Effector memory CD4-positive, alpha-beta T cell (primary cell): Measurements from ENCODE around the gene PARD3B.

Experiments used
- DNase-seq, 3 donors: peaks; one replicate each; pipeline ENCODE4 v3.0.0-alpha.2; 2020
- H3K27ac ChIP-seq: 2 replicates; pipeline ENCODE4 v1.7.0; 2013; ENCODE audit warnings: mild to moderate bottlenecking, low read length, moderate library complexity; ENCODE audit not compliant: insufficient read depth, poor library complexity, severe bottlenecking
- H3K27me3 ChIP-seq: replicated peaks from 2 replicates; pipeline ENCODE4 v1.7.0; 2013; ENCODE audit warnings: mild to moderate bottlenecking, low read length; ENCODE audit not compliant: insufficient read depth, control insufficient read depth, poor library complexity, severe bottlenecking
- H3K36me3 ChIP-seq: 2 replicates; pipeline ENCODE4 v1.7.0; 2013; ENCODE audit warnings: mild to moderate bottlenecking, low read length, moderate library complexity; ENCODE audit not compliant: control insufficient read depth, insufficient read depth
- H3K4me1 ChIP-seq: 2 replicates; pipeline ENCODE4 v1.7.0; 2013; ENCODE audit warnings: low read length, mild to moderate bottlenecking; ENCODE audit not compliant: control insufficient read depth, insufficient read depth, poor library complexity, severe bottlenecking
- H3K4me3 ChIP-seq: 2 replicates; pipeline ENCODE4 v1.7.0; 2013; ENCODE audit warnings: low read length, low read depth, mild to moderate bottlenecking; ENCODE audit not compliant: insufficient read depth, poor library complexity, severe bottlenecking
- H3K9me3 ChIP-seq: 2 replicates; pipeline ENCODE4 v1.7.0; 2013; ENCODE audit warnings: mild to moderate bottlenecking, low read length, moderate library complexity; ENCODE audit not compliant: control insufficient read depth

Gene PARD3B

DNA sequence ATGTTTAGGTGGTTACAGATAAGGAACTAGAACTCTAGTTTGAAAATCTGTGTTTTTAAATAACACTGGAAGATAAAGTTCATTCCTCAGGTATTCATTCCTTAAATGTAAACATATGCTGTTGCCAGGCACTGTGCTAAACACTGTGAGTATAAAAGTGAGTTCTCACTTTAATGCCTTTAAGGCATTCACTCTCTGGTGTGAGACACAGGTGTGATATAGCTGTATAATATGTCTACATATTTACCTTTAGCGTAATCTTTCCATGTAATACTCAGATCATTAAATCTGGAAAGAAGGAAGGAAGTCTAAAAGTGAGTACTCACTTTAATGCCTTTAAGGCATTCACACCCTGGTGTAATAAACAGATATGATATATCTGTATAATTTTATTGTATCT is 472.6 kb downstream of the PARD3B start:
- Histone ChIP-seq H3K27ac (no peak overlapping the region), H3K4me3 (no peak overlapping the region), H3K4me1 (no peaks in the 10 kb centered on the region), H3K36me3 (no peaks in the 10 kb centered on the region), H3K27me3 (no peaks in the 10 kb centered on the region), H3K9me3 (no peaks in the 10 kb centered on the region)
- no peak for DNase-seq

DNA sequence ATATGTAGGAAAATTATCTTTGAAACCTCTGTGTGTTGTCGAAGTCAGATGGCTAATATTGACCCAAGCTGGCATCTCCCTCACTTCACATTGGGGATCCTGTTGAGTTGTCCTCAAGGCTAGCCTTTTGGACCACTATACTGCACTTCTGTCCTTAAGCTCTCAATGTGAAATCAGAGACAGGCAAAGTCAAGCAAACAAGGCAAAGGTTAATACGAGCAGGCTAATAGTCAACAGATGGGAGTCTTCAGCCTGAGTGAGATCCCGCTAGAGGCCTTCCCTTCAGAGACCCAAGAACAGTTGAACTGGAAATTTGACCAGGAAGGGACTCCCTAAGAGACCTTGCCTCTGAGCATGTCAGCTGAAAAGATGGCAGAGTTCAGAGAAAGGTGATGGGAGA is 475.4 kb downstream of the PARD3B start:
- DNase-seq, result no peak
- Histone ChIP-seq H3K36me3 (no peaks in the 10 kb centered on the region), H3K27ac (no peak overlapping the region), H3K4me1 (no peaks in the 10 kb centered on the region), H3K4me3 (no peak overlapping the region), H3K9me3 (no peaks in the 10 kb centered on the region), H3K27me3 (no peaks in the 10 kb centered on the region)

DNA sequence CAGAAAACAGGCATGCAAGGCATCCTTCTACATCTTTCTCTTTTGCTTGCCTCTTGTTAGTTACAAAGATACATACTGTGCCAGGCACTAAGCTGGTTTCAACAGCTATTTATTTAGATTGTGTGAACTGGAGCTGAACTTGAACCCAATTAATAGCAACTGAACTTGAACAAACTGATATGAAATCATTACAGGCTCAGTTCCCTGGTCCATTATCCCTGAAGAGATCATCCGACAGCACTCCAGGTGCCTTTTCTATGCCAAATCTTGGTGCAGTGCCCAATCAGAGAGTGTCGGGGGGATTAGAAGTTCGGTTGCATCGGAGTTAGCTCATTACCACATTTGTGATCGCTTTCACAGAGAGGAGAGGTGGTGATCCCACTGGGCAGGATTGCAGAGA is 477.6 kb downstream of the PARD3B start:
- Histone ChIP-seq H3K27ac (no peak overlapping the region), H3K9me3 (no peaks in the 10 kb centered on the region), H3K4me3 (no peak overlapping the region), H3K4me1 (peaks cover 4% of the 10 kb centered on the region), H3K27me3 (no peaks in the 10 kb centered on the region), H3K36me3 (no peaks in the 10 kb centered on the region)
- DNase-seq, result no peak

DNA sequence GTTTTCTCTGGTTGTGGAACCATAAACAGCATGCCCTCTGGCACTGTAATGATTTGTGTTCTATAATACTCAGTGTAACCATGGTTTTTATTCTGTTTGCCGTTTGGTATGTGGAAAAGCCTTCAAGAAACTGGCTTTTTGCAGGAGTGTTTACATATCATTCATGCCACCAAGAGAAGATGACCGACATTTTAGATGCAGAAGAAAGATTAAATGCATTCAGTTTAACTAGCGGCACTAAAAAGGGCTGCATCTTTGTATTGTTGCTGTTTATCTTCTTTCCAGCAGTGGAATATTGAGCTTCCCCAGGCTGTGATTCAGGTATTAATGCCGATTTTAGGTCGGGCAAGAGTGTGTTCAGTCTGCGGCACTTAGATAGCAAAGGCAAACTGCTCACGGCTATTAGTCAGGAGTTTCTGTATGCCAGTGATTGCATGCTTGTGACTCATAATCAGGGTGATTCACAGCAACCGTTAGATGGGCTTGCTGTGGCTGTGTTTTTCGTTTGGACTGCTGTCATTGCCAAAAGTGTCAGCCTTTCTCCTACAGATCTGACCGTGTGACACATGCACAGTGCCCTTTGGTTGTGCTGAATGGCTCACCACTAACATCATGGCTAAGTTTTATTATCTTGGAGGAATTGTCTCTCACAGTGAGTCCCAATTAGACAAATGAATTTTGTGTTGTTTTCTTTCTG is 479.7 kb downstream of the PARD3B start:
- Histone ChIP-seq H3K36me3 (no peaks in the 10 kb centered on the region), H3K27me3 (no peaks in the 10 kb centered on the region), H3K9me3 (no peaks in the 10 kb centered on the region), H3K4me1 (peaks cover 4% of the 10 kb centered on the region), H3K4me3 (no peak overlapping the region), H3K27ac (no peak overlapping the region)
- no peak for DNase-seq

DNA sequence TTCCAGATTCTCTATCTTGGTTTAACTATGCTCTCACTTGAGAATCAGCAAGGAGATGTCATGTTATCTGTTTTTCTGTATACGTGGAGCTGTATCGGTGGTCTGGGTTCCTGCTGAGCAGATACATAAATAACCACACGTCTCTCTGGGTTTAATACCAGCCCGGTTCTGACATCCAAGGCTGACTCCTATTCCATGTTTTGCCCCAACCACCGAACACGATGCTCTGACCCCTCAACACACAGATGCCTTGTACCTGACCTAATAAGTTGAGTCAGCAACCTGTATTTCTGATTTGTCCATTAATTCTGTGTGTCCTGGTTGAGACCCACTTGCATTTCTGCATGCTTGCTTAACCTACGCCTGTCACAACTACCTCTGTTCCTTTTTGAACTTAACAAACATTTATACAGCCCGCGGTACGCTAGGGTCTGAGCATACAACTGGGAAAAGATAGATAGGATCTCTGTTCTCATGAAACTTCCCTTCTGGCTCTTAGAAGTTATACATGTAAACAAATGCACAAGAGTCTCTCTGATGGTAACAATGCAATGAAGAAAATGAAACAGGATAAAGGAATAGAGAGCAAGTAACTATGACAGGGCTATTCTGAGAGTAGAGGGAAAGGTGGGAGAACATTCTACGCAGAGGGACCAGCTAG is 480.4 kb downstream of the PARD3B start:
- no peak for DNase-seq
- H3K4me1 ChIP-seq, result peaks cover 4% of the 10 kb centered on the region
- H3K9me3 ChIP-seq, result no peaks in the 10 kb centered on the region
- H3K27ac ChIP-seq, result no peak overlapping the region
- H3K36me3 ChIP-seq, result no peaks in the 10 kb centered on the region
- H3K4me3 ChIP-seq, result no peak overlapping the region
- no peaks in the 10 kb centered on the region for H3K27me3 ChIP-seq

DNA sequence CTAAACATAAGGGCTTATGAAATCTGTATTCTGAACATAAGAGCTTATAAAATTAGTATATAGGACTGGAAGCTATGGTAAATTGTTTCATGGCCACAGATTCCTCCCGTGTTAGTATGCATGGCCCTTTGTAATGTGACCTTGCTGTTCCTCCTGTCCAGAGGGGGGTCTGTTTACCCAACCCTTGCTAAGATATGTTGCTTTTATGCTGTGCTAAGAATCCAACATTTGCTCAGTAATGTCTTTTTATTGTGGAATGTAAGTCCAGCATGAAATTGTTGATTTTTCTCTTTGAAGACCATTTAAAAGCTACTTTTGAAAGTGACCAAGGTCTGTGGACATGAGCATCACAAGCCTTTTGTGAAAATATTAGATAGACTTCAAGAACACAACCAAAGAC is 485.4 kb downstream of the PARD3B start:
- no peak for DNase-seq
- Histone ChIP-seq H3K27ac (no peak overlapping the region), H3K27me3 (no peaks in the 10 kb centered on the region), H3K4me1 (peaks cover 4% of the 10 kb centered on the region), H3K4me3 (no peak overlapping the region), H3K9me3 (no peaks in the 10 kb centered on the region), H3K36me3 (no peaks in the 10 kb centered on the region)

DNA sequence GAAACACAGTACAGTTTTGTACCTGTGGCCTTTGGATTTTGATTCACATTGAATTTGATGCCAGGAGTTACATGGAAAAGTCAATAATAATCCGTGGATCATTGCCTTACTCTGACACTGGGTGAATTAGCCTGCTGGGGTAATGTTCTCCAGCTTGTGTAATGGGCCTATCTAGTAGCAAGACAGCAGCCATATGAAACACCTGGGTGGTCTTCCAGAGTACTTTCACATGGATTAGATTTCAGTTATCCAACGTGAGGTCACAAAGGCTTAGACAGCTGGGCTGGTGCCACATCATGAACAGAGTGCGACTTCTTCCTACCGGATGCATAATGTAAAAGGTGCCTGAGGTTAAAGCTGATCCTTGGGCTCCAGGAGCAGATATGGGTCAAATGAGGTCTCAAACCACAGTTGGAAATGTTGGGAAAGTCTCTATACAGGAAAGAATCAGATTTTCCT is 486.8 kb downstream of the PARD3B start:
- H3K4me3 ChIP-seq, result no peak overlapping the region
- no peak overlapping the region for H3K27ac ChIP-seq
- no peaks in the 10 kb centered on the region for H3K9me3 ChIP-seq
- no peaks in the 10 kb centered on the region for H3K27me3 ChIP-seq
- no peaks in the 10 kb centered on the region for H3K36me3 ChIP-seq
- H3K4me1 ChIP-seq, result no peaks in the 10 kb centered on the region
- no peak for DNase-seq

DNA sequence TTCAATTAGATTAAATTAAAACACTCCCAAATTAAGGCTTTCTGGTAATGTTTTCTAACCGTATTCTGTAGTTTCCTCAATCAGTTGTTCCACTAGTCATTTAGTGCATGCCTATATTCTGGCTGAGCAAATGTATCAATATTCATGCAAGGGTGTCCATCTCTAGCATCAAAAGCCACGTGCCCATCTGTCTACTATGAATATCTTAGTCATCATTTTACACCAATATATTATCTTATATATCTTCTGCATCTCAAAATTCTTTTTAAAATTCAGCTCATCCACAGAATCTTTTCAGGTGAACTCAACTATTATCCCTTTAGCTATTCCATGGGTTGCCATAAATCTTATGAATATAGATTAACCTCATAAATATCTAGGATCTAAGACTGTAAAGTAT is 488.2 kb downstream of the PARD3B start:
- no peaks in the 10 kb centered on the region for H3K4me1 ChIP-seq
- H3K27ac ChIP-seq, result no peak overlapping the region
- H3K4me3 ChIP-seq, result no peak overlapping the region
- no peaks in the 10 kb centered on the region for H3K27me3 ChIP-seq
- no peak for DNase-seq
- no peaks in the 10 kb centered on the region for H3K36me3 ChIP-seq
- no peaks in the 10 kb centered on the region for H3K9me3 ChIP-seq

DNA sequence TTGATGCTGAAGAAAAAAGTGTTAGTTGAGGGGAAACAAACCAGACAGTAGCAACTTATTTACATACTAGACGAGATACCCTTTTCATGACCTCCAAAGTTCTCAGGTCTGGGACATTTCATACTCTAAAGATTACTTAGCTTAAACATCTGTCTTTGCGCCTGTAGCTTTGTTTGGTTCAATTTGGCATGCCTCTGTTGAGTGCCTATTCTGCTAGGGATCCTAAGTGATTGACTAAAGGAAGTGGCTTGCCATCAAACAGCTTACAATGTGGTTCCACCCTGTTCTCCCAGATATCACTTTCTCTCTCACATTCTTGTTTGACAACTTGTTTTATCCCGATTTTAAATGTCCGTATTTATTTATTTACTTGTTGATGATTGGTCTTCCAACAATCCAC is 488.8 kb downstream of the PARD3B start:
- Histone ChIP-seq H3K9me3 (no peaks in the 10 kb centered on the region), H3K4me3 (no peak overlapping the region), H3K27ac (no peak overlapping the region), H3K27me3 (no peaks in the 10 kb centered on the region), H3K36me3 (no peaks in the 10 kb centered on the region), H3K4me1 (no peaks in the 10 kb centered on the region)
- no peak for DNase-seq

DNA sequence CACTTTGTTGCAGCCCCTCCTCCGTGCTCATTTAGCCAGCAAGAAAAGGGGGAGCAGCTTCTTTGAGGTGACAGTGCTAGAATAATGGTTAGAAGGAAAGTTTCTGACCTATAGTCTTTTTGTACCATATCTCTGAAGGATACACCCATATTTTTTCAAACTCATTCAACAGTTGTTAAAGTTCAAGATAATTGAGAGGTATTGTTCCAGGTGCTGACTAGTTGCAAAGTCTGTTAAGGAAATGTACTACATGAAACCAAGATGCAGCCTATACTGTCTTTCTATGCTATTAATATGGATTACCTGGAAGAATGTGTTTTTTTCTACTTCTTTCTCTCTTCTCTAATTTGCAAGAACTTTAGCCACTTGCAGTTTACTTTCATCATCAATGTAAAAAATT is 495.0 kb downstream of the PARD3B start:
- Histone ChIP-seq H3K9me3 (no peaks in the 10 kb centered on the region), H3K36me3 (no peaks in the 10 kb centered on the region), H3K27ac (no peak overlapping the region), H3K27me3 (no peaks in the 10 kb centered on the region), H3K4me3 (no peak overlapping the region), H3K4me1 (no peaks in the 10 kb centered on the region)
- DNase-seq, result no peak
